Omental fat pad (tissue), 4 donors: ENCODE measurements around the gene APOA4. TPM values are rescaled to one million over a fixed set of nuclear protein-coding genes. Genes with fewer than 3 reads are reported as not detected.
A peak's percentile ranks its signal among the peaks of the same experiment; 100 is the strongest.

Source experiments
- ATAC-seq: fragments of 150-250 bp; one replicate; pipeline ENCODE4 v1.9.1; 2016; ENCODE audit warnings: mild to moderate bottlenecking, moderate library complexity; ENCODE audit not compliant: low FRiP score
- DNase-seq: peaks from one replicate; pipeline ENCODE4 v3.0.0-alpha.2; 2019; ENCODE audit warnings: low spot score
- CTCF ChIP-seq, 3 donors: fragments of 450-650 bp; IDR thresholded peaks; one replicate each; pipeline ENCODE4 v1.5.1; 2016 to 2017; ENCODE audit warnings: antibody characterized with exemption in 3 of 3, mild to moderate bottlenecking in 3 of 3, moderate library complexity in 2 of 3
- total RNA-seq, 4 donors: library from RNA; depleted of rRNA; stranded (reverse); fragments of >200 nt; gene quantifications; one replicate each; pipeline ENCODE4 v1.1.0, GENCODE V29; 2016

Gene APOA4
- total RNA-seq, 4 donors from 2014 or later: 1.1 TPM; not detected in 3

DNA sequence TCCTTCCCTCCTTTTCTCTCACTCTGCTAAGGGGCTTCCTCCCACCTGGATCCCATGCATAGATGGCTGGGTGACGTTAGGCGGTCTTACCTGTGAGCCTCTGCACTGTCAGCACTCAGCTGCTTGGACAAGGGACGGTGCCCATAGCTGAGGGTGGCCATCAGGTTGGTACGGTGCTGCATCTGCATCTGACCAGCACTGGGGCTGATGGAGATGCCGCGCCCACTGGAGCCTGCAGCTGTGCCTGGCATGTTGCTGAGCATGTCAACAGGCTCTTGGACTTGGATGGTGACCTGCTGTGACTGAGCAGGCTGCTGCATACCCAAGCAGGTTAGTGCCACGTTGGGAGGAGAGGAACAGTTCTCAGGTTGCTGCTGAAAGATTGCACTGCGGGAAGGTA is 36.1 kb upstream of the APOA4 start:
- DNase-seq: no peak
- TF ChIP-seq CTCF (IDR thresholded peaks at IDR 0.05): no peak
- ATAC-seq: no peak

- ATAC-seq (peak; percentile 37), DNase-seq (no peak)
- TF ChIP-seq CTCF (IDR thresholded peaks at IDR 0.05): no peak
These were observed 34.8 kb upstream of the APOA4 start for GRCh38 chr11:116857936-116858335.

GRCh38 chr11:116857316-116857715 is 34.2 kb upstream of the APOA4 start:
- no peak for DNase-seq
- no peak for TF ChIP-seq CTCF (IDR thresholded peaks at IDR 0.05)
- ATAC-seq: no peak

DNA sequence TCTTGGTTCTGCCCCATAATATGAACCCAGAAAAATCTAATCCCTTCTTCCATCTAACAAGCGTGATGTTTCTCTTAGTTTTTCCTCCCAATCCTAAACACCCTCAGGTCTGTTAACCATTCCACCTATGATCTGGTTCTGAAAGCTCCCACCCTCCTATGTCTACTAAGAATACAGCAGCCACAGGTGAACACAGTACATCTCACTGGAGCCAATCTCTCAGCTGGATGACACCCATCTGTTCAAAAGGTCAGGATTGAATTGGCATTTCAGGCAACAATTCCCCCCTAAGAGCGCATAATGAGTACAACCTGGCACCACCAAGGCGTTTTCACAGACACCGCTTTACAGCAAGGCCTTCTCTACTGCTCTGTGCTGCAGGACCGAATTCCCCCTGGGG is 33.3 kb upstream of the APOA4 start:
- ATAC-seq: no peak
- TF ChIP-seq CTCF (IDR thresholded peaks at IDR 0.05): no peak
- DNase-seq: no peak

GRCh38 chr11:116855413-116855812 is 32.3 kb upstream of the APOA4 start:
- DNase-seq (no peak), ATAC-seq (no peak)
- no peak for TF ChIP-seq CTCF (IDR thresholded peaks at IDR 0.05)

DNA sequence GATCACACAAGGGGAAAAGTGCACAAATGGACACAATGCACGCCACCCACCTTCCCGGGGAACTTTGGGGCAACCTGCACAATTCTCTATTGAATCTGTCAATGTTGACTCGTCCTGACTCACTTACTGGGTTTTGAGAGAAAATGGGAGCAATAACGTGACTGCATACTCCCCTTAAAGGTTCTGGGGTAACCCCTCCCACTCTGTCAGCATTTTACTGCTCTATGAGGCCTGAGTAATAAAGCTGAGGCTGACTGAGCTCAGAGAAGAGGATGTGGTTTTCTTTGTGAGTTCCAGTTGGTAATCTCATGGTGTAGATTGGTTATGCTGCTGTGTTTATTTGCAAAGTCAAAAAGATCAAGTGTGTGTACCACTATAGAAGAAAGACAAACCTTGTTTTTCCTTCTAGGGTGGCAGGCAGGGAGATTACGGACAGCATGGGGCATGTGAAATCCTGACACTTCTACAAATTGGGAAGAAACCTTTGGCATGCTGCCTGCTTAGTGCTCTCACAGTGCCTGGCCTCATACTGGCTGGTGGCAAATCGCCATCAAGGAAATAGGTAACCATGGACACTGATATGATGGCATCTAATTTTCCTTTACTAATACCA is 30.5 kb upstream of the APOA4 start:
- ATAC-seq (peak; percentile 27), DNase-seq (no peak)
- no peak for TF ChIP-seq CTCF (IDR thresholded peaks at IDR 0.05)

- peak; percentile 43 for ATAC-seq
- no peak for TF ChIP-seq CTCF (IDR thresholded peaks at IDR 0.05)
- DNase-seq: no peak
These were observed 29.3 kb upstream of the APOA4 start for GRCh38 chr11:116852261-116853031.
